ENCODE measurements around the gene CTTNBP2.

Gene CTTNBP2

GRCh38 chr7:117803476-117803875 is 69.8 kb downstream of the CTTNBP2 start:
- Histone ChIP-seq H3K27ac (replicated peaks) (no peak overlapping the region), H3K27me3 (ENCODE audit: insufficient read depth, poor library complexity, severe bottlenecking) (no peaks in the 10 kb centered on the region), H3K4me3 (replicated peaks; ENCODE audit: insufficient read depth, low read length) (no peak overlapping the region)
- no peak for DNase-seq (ENCODE audit: low read depth in 1 of 2, low spot score in 1 of 2)
- TF ChIP-seq CTCF (IDR thresholded peaks at IDR 0.05; ENCODE audit: insufficient read depth, low read length), result no peak
- TF ChIP-seq, protein P1, sequence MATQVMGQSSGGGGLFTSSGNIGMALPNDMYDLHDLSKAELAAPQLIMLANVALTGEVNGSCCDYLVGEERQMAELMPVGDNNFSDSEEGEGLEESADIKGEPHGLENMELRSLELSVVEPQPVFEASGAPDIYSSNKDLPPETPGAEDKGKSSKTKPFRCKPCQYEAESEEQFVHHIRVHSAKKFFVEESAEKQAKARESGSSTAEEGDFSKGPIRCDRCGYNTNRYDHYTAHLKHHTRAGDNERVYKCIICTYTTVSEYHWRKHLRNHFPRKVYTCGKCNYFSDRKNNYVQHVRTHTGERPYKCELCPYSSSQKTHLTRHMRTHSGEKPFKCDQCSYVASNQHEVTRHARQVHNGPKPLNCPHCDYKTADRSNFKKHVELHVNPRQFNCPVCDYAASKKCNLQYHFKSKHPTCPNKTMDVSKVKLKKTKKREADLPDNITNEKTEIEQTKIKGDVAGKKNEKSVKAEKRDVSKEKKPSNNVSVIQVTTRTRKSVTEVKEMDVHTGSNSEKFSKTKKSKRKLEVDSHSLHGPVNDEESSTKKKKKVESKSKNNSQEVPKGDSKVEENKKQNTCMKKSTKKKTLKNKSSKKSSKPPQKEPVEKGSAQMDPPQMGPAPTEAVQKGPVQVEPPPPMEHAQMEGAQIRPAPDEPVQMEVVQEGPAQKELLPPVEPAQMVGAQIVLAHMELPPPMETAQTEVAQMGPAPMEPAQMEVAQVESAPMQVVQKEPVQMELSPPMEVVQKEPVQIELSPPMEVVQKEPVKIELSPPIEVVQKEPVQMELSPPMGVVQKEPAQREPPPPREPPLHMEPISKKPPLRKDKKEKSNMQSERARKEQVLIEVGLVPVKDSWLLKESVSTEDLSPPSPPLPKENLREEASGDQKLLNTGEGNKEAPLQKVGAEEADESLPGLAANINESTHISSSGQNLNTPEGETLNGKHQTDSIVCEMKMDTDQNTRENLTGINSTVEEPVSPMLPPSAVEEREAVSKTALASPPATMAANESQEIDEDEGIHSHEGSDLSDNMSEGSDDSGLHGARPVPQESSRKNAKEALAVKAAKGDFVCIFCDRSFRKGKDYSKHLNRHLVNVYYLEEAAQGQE (IDR thresholded peaks at IDR 0.05; ENCODE audit: insufficient replicate concordance, low read depth), result no peak
- TF ChIP-seq SPI1 (IDR thresholded peaks at IDR 0.05; ENCODE audit: borderline replicate concordance, low read depth), result no peak
- TF ChIP-seq POLR2AphosphoS5 (IDR thresholded peaks at IDR 0.05; ENCODE audit: low read depth), result no peak
- TF ChIP-seq GABPA (IDR thresholded peaks at IDR 0.05; ENCODE audit: low read depth), result no peak

DNA sequence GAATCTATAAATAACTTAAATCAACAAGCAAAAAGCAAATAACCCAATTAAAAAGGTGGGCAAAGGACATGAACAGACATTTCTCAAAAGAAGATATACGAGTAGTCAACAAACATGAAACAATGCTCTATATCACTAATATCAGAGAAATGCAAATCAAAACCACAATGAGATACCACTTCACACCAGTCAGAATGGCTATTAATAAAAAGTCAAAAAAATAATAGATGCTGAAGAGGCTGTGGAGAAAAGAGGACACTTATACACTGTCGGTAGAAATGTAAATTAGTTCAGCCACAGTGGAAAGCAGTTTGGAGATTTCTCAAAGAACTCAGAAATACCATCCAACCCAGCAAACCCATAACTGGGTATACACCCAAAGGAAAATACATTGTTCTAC is 70.6 kb downstream of the CTTNBP2 start:
- TF ChIP-seq, protein P1 (IDR thresholded peaks at IDR 0.05; ENCODE audit: insufficient replicate concordance, low read depth), result no peak
- TF ChIP-seq CTCF (IDR thresholded peaks at IDR 0.05; ENCODE audit: insufficient read depth, low read length) (no peak), SPI1 (IDR thresholded peaks at IDR 0.05; ENCODE audit: borderline replicate concordance, low read depth) (no peak), GABPA (IDR thresholded peaks at IDR 0.05; ENCODE audit: low read depth) (no peak), POLR2AphosphoS5 (IDR thresholded peaks at IDR 0.05; ENCODE audit: low read depth) (no peak)
- Histone ChIP-seq H3K27ac (replicated peaks) (no peak overlapping the region), H3K4me3 (replicated peaks; ENCODE audit: insufficient read depth, low read length) (no peak overlapping the region), H3K27me3 (ENCODE audit: insufficient read depth, poor library complexity, severe bottlenecking) (no peaks in the 10 kb centered on the region)
- DNase-seq (ENCODE audit: low read depth in 1 of 2, low spot score in 1 of 2), result no peak

- no peak for TF ChIP-seq GABPA (IDR thresholded peaks at IDR 0.05; ENCODE audit: low read depth)
- no peaks in the 10 kb centered on the region for H3K27me3 ChIP-seq (ENCODE audit: insufficient read depth, poor library complexity, severe bottlenecking)
- H3K27ac ChIP-seq (replicated peaks), result no peak overlapping the region
- no peak overlapping the region for H3K4me3 ChIP-seq (replicated peaks; ENCODE audit: insufficient read depth, low read length)
- DNase-seq (ENCODE audit: low read depth in 1 of 2, low spot score in 1 of 2), result no peak
These were observed 72.4 kb downstream of the CTTNBP2 start for GRCh38 chr7:117800841-117801240.

- H3K27me3 ChIP-seq (ENCODE audit: insufficient read depth, poor library complexity, severe bottlenecking), result no peaks in the 10 kb centered on the region
- no peak overlapping the region for H3K4me3 ChIP-seq (replicated peaks; ENCODE audit: insufficient read depth, low read length)
- no peak overlapping the region for H3K27ac ChIP-seq (replicated peaks)
- TF ChIP-seq POLR2AphosphoS5 (IDR thresholded peaks at IDR 0.05; ENCODE audit: low read depth) (no peak), GABPA (IDR thresholded peaks at IDR 0.05; ENCODE audit: low read depth) (no peak), SPI1 (IDR thresholded peaks at IDR 0.05; ENCODE audit: borderline replicate concordance, low read depth) (no peak), CTCF (IDR thresholded peaks at IDR 0.05; ENCODE audit: insufficient read depth, low read length) (no peak)
- TF ChIP-seq, protein P1 (IDR thresholded peaks at IDR 0.05; ENCODE audit: insufficient replicate concordance, low read depth), result no peak
- no peak for DNase-seq (ENCODE audit: low read depth in 1 of 2, low spot score in 1 of 2)
These were observed 72.8 kb downstream of the CTTNBP2 start for GRCh38 chr7:117800406-117800805.
